Hepatocyte (in vitro differentiated cells): ENCODE results near the gene LRGUK. TPM values are rescaled to one million over a fixed set of nuclear protein-coding genes. Genes with fewer than 3 reads are reported as not detected.

Experiments
- DNase-seq: peaks from one replicate; pipeline ENCODE4 v3.0.0-alpha.2; 2016; ENCODE audit warnings: low spot score
- H2AFZ ChIP-seq: fragments of 200-600 bp; sonication (generic); 2 replicates; pipeline ENCODE4 v1.6.0; 2016; ENCODE audit warnings: antibody characterized with exemption, mild to moderate bottlenecking
- H3K27ac ChIP-seq: fragments of 200-600 bp; sonication (generic); 2 replicates; pipeline ENCODE4 v1.5.1; 2016; ENCODE audit warnings: mild to moderate bottlenecking
- H3K27me3 ChIP-seq: fragments of 200-600 bp; sonication (generic); 2 replicates; pipeline ENCODE4 v1.6.1; 2016
- H3K36me3 ChIP-seq: fragments of 200-600 bp; sonication (generic); replicated peaks from 2 replicates; pipeline ENCODE4 v1.5.1; 2016; ENCODE audit warnings: low read depth; ENCODE audit not compliant: insufficient read depth
- H3K4me1 ChIP-seq: fragments of 200-600 bp; sonication (generic); 2 replicates; pipeline ENCODE4 v1.5.1; 2016; ENCODE audit warnings: mild to moderate bottlenecking, moderate library complexity; ENCODE audit not compliant: insufficient read depth
- H3K4me2 ChIP-seq: fragments of 200-600 bp; sonication (generic); 2 replicates; pipeline ENCODE4 v1.6.0; 2016
- H3K4me3 ChIP-seq: fragments of 200-600 bp; sonication (generic); 2 replicates; pipeline ENCODE4 v1.5.1; 2016; ENCODE audit warnings: mild to moderate bottlenecking
- H3K79me2 ChIP-seq: fragments of 200-600 bp; sonication (generic); 2 replicates; pipeline ENCODE4 v1.6.0; 2017; ENCODE audit warnings: mild to moderate bottlenecking
- H3K9me2 ChIP-seq: fragments of 200-600 bp; sonication (generic); replicated peaks from 2 replicates; pipeline ENCODE4 v1.6.0; 2017; ENCODE audit warnings: mild to moderate bottlenecking; ENCODE audit not compliant: insufficient read depth
- H3K9me3 ChIP-seq: fragments of 200-600 bp; sonication (generic); 2 replicates; pipeline ENCODE4 v1.5.1; 2016; ENCODE audit warnings: low read depth, mild to moderate bottlenecking
- H4K20me1 ChIP-seq: fragments of 200-600 bp; sonication (generic); 2 replicates; pipeline ENCODE4 v1.6.0; 2016; ENCODE audit warnings: mild to moderate bottlenecking; ENCODE audit not compliant: insufficient read depth, poor library complexity, severe bottlenecking
- EZH2 ChIP-seq: fragments of 200-600 bp; sonication (generic); IDR thresholded peaks from 2 replicates; pipeline ENCODE4 v1.6.1; 2016; ENCODE audit warnings: antibody characterized with exemption, mild to moderate bottlenecking, borderline replicate concordance
- EZH2phosphoT487 ChIP-seq: fragments of 200-600 bp; sonication (generic); IDR thresholded peaks from one replicate; pipeline ENCODE4 v1.6.1; 2018; ENCODE audit warnings: antibody characterized with exemption, mild to moderate bottlenecking, low read depth, moderate library complexity; ENCODE audit not compliant: unreplicated experiment, severe bottlenecking
- WGBS: methylation state at CpG from one replicate; pipeline ENCODE4 v1.1.6; 2016; ENCODE audit warnings: low lambda C conversion rate; ENCODE audit errors: missing lambda C conversion rate; 5-methylcytosine and 5-hydroxymethylcytosine counted together
- polyA plus RNA-seq: library from polyadenylated mRNA; unstranded; fragments of >200 nt; fragmentation: Nextera tagmentation; extraction: Ambion mirVana; gene quantifications from 2 replicates; pipeline ENCODE4 v1.2.1, GENCODE V29; 2016
- total RNA-seq: library from RNA; depleted of rRNA; stranded (reverse); fragments of >200 nt; gene quantifications from 2 replicates; pipeline ENCODE4 v1.2.3, GENCODE V29; 2014
- TF ChIP-seq, protein P1 (sequence below): fragments of 200-600 bp; sonication (generic); IDR thresholded peaks from 2 replicates; pipeline ENCODE4 v1.5.1; 2016; ENCODE audit warnings: antibody characterized with exemption, mild to moderate bottlenecking; ENCODE audit not compliant: poor library complexity

The LRGUK gene
- total and polyA plus RNA-seq, 2 experiments from 2014 or later: 0.73 TPM; not detected in 1

DNA sequence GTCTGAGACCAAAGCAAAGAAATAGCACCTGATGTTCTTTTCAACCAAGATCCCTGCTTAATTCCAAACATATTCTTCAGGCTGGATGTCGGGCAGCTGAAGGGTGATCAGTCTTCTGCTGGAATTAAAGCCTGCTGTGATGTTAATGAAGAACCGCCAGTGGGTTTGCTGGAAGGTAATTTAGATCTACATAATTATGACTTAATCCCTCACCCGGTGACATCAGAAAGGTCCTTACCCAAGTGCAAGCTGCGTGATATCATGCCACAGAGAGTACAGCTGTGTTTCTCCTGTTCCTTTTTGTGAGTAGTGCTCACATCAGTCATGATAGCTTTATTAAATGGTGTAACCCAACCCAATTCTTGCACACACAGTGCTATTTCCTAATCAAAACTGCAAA, 29.1 kb upstream of the LRGUK start:
- TF ChIP-seq, protein P1, sequence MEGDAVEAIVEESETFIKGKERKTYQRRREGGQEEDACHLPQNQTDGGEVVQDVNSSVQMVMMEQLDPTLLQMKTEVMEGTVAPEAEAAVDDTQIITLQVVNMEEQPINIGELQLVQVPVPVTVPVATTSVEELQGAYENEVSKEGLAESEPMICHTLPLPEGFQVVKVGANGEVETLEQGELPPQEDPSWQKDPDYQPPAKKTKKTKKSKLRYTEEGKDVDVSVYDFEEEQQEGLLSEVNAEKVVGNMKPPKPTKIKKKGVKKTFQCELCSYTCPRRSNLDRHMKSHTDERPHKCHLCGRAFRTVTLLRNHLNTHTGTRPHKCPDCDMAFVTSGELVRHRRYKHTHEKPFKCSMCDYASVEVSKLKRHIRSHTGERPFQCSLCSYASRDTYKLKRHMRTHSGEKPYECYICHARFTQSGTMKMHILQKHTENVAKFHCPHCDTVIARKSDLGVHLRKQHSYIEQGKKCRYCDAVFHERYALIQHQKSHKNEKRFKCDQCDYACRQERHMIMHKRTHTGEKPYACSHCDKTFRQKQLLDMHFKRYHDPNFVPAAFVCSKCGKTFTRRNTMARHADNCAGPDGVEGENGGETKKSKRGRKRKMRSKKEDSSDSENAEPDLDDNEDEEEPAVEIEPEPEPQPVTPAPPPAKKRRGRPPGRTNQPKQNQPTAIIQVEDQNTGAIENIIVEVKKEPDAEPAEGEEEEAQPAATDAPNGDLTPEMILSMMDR: no peak
- TF ChIP-seq EZH2phosphoT487 (no peak), EZH2 (no peak)
- 87% methylated on average over 4 of the region's 4 CpGs for WGBS
- H3K4me2 ChIP-seq: no peak overlapping the region
- no peak overlapping the region for H3K27ac ChIP-seq
- H3K36me3 ChIP-seq: no peaks in the 10 kb centered on the region
- H3K9me2 ChIP-seq: no peaks in the 10 kb centered on the region
- H3K9me3 ChIP-seq: peaks cover 9% of the 10 kb centered on the region
- no peaks in the 10 kb centered on the region for H3K79me2 ChIP-seq
- H4K20me1 ChIP-seq: no peaks in the 10 kb centered on the region
- DNase-seq: no peak
- no peak overlapping the region for H2AFZ ChIP-seq
- H3K4me1 ChIP-seq: no peaks in the 10 kb centered on the region
- no peaks in the 10 kb centered on the region for H3K27me3 ChIP-seq
- H3K4me3 ChIP-seq: no peak overlapping the region

DNA sequence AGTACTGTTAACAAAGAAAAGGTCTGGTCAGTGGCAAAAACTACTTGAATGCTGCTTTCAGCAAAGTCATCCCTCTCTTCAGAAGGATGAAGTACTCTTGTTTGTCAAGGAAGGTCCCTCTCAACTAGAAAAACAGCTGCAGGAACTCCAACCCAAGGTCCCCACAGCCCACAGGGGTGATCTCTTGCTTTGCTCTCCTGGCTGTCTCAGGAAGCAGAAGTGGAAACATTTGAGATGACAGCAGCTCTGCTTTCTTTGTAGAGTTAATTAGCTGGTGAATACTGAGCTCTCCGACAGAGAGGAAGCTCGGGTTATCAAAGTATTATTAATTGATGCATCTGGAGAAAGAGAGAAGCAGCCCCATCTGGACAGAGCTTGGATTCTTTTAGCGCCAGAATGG, 25.4 kb upstream of the LRGUK start:
- Histone ChIP-seq H3K27ac (no peak overlapping the region), H3K4me1 (no peaks in the 10 kb centered on the region), H3K4me3 (no peak overlapping the region), H2AFZ (no peak overlapping the region), H4K20me1 (no peaks in the 10 kb centered on the region), H3K79me2 (no peaks in the 10 kb centered on the region), H3K4me2 (no peak overlapping the region), H3K9me2 (no peaks in the 10 kb centered on the region), H3K36me3 (no peaks in the 10 kb centered on the region), H3K9me3 (no peaks in the 10 kb centered on the region), H3K27me3 (no peaks in the 10 kb centered on the region)
- 65% methylated on average over 3 of the region's 3 CpGs for WGBS
- TF ChIP-seq, protein P1: no peak
- TF ChIP-seq EZH2: no peak
- no peak for TF ChIP-seq EZH2phosphoT487
- no peak for DNase-seq

DNA sequence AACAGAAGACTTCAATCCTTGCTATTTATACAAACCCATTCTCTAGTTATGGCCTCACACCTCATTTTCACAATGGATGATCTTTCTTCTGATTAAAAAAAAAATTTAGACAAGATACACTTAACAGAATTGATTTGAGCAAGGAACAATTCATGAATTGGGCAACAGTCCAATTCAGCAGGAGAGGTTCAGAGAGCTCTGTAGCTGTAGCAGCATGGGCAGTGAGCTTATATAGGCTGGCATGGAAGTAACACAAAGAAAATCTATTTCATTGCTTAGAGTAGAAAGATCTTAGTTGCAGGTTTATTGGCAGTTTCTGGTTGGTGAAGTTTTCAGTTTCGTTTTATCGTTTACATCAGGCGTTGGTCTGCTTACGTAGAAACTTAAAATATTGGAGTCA, 23.0 kb upstream of the LRGUK start:
- 93% methylated on average over 4 of the region's 4 CpGs for WGBS
- Histone ChIP-seq H3K36me3 (no peaks in the 10 kb centered on the region), H3K27me3 (no peaks in the 10 kb centered on the region), H2AFZ (no peak overlapping the region), H3K4me1 (no peaks in the 10 kb centered on the region), H3K4me3 (no peak overlapping the region), H3K4me2 (no peak overlapping the region), H3K9me3 (no peaks in the 10 kb centered on the region), H3K9me2 (no peaks in the 10 kb centered on the region), H4K20me1 (no peaks in the 10 kb centered on the region), H3K79me2 (no peaks in the 10 kb centered on the region), H3K27ac (no peak overlapping the region)
- no peak for TF ChIP-seq EZH2phosphoT487
- DNase-seq: no peak

DNA sequence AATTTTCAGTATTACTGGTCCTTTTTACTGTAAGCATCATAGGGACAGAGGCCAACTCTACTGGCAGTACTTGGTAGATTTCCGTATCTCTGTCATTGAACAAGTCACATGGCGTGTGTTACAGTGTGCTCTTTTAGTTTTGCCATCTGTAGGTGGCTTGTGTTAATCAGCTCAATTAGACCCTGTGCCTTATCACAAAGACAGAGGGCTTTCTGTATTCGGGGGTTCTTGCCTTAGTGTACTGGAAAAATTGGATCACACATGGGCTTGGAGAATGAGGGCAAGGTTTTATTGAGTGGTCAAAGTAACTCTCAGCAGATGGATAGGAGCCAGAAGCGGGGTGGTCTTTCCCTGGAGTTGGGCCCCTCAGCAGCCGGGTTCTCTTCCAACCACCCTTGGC, 21.3 kb upstream of the LRGUK start:
- 84% methylated on average over 5 of the region's 5 CpGs for WGBS

More for the DNA sequence above, 21.3 kb upstream of the LRGUK start:
- Histone ChIP-seq H4K20me1 (no peaks in the 10 kb centered on the region), H3K36me3 (no peaks in the 10 kb centered on the region), H3K9me2 (no peaks in the 10 kb centered on the region), H2AFZ (no peak overlapping the region), H3K4me1 (no peaks in the 10 kb centered on the region), H3K79me2 (no peaks in the 10 kb centered on the region), H3K9me3 (no peaks in the 10 kb centered on the region), H3K4me3 (no peak overlapping the region), H3K27ac (no peak overlapping the region), H3K4me2 (no peak overlapping the region), H3K27me3 (no peaks in the 10 kb centered on the region)
- TF ChIP-seq, protein P1: no peak
- no peak for TF ChIP-seq EZH2
- TF ChIP-seq EZH2phosphoT487: no peak
- DNase-seq: no peak
